Neural progenitor cell (in vitro differentiated cells): ENCODE results near the gene RERE.

ENCODE experiments used
- CTCF ChIP-seq: fragments of 200-600 bp; sonication (generic); IDR thresholded peaks from 2 replicates; pipeline ENCODE4 v1.5.1; 2017; ENCODE audit warnings: antibody characterized with exemption, mild to moderate bottlenecking
- EZH2 ChIP-seq: fragments of 200-600 bp; sonication (generic); IDR thresholded peaks from 2 replicates; pipeline ENCODE4 v1.6.1; 2017; ENCODE audit warnings: antibody characterized with exemption, mild to moderate bottlenecking, moderate library complexity
- EZH2phosphoT487 ChIP-seq: fragments of 200-600 bp; sonication (generic); IDR thresholded peaks from 2 replicates; pipeline ENCODE4 v1.6.1; 2017; ENCODE audit warnings: antibody characterized with exemption

- no peak for TF ChIP-seq EZH2
- peak; percentile 6 for TF ChIP-seq CTCF
- TF ChIP-seq EZH2phosphoT487: no peak
Measured at GRCh38 chr1:8317647-8318381, 499.6 kb downstream of the RERE start, which contains the start of gene SLC45A1.
